Fibroblast of skin of left quadriceps (primary cell): ENCODE results near the gene MFAP2.
A peak's percentile ranks its signal among the peaks of the same experiment; 100 is the strongest.

Experiments
- DNase-seq, 2 experiments: peaks; one replicate each; pipeline ENCODE4 v3.0.0-alpha.2; 2013; ENCODE audit warnings: low read depth in 2 of 2

Gene MFAP2

DNA sequence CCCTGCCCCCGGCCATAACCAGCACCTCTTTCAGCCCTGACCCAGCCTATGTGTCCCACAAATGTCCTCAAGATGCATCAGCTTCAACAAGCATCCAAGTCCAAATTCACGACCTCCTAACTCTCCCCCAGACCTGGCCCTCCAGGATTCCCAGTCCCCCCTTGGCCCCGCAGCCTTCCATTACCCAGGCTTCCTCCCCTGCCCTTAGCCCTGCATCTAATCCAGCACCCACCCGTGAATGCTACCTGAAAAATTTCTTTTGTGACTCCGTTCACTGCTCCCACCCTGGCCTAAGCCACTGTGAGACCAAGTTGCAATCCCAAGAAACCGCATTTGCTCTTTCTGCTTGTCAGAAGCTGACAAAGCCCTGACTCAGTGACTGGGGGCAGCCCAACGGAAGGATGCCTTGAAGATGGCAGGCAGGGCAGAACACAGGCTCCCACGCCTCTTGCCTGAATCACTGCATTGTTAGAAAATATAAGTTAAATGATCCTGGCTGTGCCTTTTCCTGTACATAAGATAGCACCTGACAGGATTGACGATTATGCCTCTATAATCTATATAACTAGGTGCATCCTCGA, 939 bp upstream of the MFAP2 start:
- DNase-seq: peak; percentile 48 to 55

DNA sequence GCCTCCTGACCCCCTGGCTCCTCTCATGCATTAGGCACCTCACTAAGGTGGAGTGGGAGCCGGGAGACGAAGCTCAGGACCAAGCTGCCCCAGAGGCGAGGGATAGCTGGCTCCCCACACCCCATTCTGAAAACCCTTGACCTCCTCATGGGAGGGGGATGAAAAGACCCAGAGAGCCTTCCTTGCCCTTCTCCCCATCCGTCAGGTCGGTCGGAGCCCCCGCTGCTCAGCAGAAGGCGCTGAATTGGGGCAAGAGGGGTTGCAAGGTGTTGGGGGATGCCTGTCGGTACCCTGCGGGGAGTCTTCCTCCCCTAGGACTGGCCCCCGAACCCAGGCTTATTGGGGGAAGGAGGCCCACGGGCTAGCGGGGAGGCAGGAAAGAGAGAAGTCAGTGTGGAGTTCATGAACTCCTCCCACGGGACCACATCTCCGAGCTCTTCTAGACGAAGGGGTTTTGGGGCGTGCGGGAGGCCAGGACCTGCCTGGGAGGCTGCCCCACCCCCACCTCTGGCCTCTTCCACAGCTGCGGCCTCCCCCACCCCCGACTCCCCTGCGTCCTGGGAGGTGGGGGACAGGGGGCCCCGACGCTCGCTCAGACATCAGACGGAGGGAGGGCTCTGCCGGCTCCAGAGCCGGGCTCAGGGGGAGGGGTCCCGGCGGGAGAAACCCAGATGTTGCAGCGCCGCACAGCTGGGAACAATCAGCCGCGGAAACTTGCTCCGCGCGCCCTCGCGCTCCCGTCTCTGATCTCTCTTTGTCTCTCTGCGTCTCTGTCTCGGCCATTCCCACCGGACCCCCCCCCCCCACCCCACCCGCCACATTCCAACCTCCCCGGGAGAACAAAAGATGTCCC, 719 bp downstream of the MFAP2 start:
- DNase-seq: no peak

DNA sequence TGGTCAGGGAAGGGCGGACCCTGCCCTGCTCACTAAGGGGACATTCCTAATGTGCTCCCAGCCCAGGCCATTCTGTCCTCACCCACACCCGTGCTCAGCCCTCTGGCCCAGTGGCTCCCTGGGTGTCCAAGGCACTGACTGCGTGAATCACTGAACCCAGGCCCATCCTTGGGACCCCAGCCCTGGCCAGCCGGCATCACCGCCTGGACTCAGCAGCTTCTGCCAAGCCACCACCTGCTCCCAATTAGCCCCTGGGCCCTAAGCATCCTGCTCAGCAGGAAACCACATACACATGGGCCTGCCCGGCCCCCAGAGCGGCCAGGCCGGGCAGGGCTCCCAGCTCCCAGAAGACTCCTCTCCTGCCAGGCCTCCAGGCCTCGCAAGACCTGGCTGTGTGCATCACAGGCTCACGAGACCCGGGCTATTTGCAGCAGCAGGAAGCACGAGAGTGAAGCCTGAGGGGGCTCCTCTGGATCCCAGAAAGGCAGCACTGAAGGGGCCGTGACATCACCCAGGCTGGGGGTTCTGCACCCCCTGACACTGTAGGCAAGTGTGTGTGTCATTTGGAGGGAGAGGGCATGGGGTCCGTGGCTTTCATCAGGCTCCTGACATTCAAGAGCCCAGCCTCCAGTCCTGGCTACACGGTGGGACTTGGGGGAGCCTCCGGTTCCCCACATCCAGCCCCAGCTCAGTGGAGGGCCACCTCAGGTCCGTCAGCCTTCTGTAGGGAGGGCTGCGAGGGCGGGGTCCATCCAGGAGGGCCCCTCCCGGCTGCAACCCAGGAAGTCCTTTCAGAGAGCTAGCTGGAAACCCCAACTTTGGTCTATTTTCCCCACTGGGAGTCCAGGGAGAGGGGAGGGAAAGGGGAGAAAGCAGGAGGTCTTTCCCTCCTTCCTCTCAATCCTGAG, 1.6 kb downstream of the MFAP2 start:
- DNase-seq: peak; percentile 64 to 69

DNA sequence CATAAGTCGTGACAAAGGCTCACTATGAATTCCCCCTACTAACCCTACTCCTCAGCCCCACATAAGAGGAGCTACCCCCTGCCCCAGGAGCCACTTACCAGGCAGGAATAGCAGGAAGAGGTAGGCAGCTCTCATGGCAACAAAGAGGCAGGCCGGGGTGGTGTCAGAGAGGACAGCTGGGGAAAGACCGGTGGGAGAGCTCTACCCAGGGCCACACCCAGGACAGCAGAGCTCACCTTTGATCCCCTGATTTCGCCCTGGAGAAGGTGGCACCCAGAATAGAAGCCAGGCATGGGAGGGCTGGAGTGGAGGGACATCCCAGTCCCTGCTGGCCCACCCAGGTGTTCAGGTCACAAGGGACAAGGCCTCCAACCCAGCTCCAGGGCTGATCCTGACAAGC, 2.3 kb downstream of the MFAP2 start:
- no peak for DNase-seq

DNA sequence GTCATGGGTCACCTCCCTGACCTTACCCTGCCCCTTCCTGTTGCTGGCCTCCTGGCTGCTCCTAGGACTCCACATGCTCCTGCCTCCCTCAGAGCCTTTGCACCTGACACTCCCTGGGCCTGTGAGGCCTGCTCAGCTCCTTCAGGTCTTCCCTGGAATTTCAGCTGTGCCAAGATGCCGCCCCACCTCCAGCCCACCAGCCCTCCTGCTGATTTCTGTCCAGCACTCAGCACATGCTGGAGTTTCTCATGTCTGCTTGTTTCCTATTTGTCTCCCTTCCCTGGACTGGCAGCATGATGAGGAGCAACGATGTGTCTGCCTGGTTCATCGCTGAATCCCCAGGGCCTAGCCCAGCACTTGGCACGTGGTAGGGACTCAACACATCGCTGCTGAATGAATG, 3.0 kb downstream of the MFAP2 start:
- DNase-seq: no peak

DNA sequence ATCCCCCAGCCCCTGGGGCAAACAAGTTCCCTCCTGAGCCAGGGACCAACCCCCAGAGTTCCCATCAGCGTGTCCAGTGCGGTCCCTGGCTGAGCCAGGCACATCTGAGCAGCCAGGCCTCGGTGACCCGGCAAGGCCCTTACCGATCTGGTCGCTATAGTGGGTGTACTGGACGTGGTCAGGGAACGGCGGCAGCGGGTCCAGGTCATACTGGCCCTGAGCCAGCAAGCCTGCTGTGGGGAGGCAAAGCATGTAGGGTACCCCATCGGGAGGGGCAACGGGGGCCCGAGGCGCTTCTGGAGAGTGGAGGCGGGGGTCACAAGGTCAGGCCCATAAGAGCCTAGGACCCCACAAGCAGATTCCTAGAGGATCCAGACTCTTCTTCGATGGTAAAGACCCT, 3.5 kb downstream of the MFAP2 start:
- no peak for DNase-seq

DNA sequence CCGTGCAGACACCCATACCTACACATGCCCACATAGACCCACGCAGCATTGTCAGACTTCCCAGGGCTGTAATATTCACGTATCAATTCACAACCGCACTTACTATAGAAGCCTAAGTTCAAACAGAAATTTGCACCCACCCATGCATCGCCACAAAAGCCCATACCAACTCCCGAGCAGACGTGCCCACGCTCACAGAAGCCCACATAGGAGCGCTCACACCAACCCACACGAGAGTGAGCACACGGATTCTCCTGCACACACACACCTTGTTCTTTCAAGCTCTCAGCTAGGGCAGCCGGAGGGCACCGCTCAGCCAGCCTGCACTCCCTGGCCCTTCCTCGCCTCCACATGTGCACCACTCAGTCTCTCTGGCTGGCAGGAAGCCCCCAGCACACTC, 4.6 kb downstream of the MFAP2 start:
- DNase-seq: no peak

DNA sequence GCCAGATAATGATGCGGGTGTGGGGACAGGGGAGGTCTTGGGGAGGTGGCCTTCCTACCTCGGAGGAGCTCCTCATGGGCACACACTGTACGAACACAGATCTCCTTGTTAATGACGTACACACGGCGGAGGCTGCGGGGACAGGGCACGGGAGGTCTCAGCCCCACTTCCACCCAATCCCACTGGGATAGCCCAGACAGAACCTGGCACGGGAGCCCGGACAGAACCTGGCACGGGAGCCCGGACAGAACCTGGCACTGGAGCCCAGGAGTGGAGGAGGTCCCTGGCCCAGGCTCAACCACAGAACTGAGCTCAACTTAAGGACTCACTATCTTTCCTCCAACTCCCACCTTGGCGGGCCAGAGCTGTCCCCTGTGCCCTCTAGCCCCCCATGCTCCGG, 5.2 kb downstream of the MFAP2 start:
- no peak for DNase-seq

DNA sequence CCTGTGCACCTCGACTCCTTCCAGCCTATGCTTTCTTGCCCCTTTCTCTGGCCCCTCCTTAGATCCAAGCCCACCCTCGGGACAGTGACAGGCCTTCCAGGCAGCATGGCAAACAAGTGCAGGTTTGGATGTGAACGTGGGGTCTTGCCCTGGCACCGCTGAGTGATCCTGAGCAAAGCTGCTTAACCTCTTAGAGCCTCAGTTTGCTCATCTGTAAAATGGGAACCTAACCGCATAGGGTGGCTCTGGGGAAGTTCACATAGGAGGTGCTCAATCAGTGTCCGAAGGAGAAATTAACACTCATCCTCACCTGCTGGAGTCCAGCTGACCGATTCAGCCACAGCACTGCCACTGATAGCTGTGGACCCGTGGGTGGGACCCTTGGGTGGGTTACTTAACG, 7.2 kb downstream of the MFAP2 start:
- no peak for DNase-seq

DNA sequence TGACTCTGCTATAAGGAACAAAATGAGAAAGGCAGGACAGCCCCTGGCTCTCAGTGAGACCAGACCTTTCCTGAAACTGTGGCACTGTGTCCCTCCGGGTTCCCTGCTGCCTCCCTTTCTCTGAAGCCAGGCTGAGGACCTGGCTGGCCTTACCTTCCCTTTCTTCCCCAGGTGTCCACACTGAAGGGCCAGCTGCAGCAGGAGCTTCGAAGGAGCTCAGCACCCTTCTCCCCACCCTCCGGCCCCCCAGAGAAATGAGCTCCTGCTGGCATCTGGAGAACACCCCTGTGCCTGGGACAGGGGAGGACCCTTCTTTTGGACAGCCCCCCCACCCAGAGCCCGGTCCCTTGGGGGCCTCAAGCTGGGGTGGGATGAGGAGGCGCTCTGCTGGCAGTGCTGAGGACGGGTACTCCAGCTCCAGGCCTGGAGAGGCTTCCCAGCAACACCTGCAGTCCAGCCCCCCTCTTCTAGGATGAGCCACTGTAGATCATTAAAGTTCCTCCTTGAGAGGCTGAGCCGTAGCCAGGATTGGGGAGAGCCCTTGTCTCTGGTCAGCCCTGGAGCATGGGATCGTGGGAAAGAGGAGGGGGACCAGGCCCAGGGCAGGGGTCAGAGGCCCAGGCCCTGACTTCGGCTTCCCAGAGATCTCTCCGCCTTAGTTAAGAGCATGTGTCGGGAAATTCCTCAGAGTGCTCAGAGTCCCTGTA, 8.1 kb downstream of the MFAP2 start:
- no peak for DNase-seq

DNA sequence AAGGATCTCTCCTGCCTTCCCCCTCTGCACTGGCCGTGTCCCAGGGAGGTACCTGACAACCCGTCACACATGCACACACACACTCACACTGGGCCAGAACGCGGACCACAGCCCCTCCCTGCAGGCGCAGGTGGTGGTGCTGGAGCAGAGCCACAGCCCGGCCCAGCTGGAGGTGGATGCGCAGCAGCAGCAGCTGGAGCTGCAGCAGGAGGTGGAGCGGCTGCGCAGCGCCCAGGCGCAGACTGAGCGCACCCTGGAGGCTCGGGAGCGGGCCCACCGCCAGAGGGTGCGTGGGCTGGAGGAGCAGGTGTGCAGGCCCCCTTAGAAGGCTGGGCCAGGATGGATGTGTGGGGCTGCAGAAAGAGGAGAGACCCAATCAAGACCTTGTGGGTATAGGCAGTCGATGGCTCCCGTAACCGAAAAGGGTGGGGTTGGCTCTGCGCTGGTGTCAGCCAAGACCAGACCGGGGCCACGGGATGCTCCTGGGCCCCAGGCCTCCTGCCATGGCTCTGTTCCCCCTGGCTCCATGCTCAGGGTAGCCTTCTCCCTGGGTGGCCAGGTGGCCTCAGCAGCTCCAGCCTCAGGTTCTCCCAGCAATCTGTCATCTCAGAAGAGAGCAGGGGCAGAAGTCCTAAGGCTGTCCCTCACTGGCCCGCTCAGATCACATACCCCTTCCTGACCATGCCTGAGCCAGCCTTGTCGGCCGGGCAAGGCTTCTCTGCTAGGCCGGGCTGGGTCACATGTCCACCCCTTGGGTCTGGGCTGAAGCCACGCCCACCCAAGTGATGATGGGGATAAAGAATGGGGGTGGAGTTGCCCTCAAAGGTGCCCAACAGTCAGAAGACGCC, 8.9 kb downstream of the MFAP2 start:
- DNase-seq: no peak

DNA sequence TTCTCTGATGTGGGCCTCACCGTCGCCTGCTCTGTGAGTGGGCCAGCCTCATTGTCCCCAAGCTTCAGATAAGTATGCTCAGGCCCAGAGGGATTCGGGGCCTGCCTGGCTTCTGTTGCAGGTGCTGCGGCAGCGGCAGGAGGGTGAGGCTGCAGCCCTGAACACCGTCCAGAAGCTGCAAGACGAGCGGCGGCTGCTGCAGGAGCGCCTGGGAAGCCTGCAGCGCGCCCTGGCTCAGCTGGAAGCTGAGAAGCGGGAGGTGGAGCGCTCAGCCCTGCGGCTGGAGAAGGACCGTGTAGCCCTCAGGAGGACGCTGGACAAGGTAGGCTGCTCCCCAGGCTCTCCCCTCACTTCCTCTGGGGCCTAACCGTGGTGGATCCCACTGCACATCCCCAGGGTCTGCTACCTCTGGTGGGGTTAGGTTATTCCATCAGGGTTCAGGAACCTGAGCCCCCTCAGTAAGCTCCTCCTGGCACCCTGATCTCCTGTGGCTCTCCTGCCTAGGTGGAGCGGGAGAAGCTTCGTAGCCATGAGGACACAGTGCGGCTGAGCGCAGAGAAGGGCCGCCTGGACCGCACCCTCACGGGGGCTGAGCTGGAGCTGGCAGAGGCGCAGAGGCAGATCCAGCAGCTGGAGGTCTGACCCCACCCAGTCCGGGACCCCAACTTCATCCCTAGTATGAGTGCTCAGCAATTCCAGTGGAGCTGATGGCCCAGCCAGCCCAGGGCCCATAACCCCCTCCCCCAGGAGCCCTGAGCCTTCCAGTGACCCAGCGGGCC, 10.1 kb downstream of the MFAP2 start:
- DNase-seq: no peak

DNA sequence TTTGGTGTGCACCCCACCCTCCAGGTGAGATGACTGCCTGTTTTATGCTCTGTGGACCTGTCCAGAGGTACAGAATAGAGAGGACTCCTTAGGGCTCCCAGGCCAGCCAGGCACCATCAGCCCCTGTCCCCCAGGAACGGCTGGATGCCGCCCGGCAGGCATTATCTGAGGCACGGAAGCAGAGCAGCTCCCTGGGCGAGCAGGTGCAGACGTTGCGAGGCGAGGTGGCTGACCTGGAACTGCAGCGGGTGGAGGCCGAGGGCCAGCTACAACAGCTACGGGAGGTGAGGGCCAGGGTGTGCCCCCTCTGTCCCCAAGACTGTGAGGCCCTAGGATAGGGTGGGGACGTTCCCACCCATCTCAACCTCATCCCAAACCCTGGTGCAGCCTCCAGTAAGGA, 10.8 kb downstream of the MFAP2 start:
- no peak for DNase-seq

DNA sequence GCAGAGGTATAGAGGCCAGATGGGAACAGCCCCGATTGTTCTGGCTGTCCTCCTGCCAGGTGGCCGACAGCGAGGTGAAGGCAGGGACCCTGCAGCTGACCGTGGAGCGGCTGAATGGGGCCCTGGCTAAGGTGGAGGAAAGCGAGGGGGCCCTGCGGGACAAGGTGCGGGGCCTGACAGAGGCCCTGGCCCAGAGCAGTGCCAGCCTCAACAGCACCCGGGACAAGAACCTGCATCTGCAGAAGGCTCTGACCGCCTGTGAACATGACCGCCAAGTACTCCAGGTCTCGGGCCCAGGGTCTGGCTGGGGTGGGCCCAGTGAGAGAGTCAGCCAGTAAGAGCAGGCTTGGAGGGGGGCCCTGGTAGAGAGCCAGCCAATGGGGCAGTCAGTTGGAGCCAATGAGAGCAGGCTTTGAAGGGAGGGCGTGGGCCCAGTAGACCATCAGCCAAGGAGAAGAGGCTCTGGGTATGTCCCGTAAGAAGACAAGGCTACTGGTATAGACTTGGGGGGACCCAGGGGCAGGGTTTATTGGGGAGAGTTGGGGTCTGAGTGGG, 11.3 kb downstream of the MFAP2 start:
- no peak for DNase-seq

DNA sequence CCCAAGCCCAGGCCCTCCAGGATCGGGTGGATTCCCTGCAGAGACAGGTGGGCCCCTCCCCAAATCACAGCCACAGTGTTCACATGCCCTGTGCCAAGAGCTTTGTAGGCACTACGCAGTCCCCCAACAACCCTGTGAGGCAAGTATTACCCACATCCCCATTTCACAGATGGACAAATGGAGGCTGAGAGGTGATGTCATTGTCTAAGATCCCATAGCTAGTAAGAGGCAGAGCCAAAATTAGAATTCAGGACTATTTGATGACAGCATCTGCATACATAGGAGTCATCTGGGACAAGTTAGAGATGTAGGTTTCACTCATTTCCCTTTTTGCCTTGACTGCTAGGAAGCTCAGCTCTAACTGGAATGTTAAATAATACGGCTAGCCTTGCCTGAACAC, 12.0 kb downstream of the MFAP2 start:
- DNase-seq: no peak

DNA sequence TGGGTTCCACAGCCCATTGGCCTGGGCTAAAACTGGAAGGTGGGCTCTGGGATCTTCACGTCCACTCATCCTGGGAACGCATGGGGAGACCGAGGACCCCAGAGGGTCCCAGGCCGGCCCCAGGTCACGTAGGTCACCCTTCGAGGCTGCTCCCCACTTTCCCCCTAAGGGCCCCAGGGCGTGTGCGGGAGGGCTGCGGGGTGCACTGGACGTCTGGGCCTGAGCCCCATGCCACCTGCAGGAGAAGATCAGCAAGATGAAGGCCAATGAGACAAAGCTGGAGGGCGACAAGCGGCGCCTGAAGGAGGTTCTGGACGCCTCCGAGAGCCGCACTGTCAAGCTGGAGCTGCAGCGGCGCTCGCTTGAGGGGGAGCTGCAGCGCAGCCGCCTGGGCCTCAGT, 12.5 kb downstream of the MFAP2 start:
- no peak for DNase-seq

DNA sequence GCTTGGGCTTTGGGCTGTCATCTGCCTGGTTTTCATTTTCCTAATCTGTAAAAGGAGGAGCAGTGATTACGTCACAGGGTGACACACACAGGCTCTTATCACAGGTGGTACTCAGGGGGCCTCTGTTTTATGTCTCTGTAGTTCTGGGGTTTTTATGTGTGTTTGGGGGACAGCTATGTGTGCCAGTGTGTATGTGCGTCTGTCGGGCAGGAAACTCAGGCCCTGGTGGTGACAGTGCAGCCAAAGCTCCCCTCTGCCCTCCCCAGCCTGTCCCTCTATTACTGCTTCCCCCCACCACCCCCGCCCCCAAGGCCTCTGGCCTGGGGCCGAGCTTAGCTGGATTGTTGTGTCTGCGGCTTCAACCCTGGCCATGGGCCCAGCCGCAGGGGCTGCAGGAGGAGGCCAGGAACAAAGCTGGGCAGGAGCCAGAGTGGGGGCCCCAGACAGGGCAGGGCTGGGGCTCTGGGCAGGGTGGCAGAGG, 13.3 kb downstream of the MFAP2 start:
- peak; percentile 53 to 64 for DNase-seq

DNA sequence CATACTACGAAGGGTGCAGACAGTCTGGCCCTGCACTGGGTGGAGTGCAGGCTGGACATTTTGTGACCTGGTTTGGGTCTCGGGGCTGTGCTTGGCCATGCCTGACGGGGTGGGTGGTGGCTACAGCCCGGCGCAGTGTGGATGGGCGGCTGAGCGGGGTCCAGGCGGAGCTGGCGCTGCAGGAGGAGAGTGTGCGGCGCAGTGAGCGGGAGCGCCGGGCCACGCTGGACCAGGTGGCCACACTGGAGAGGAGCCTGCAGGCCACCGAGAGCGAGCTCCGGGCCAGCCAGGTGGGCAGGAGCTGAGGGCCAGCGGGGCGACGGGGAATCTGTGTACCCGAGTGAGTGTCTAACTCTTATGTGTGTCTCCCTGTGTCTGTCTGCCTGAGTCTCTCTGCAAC, 14.1 kb downstream of the MFAP2 start:
- no peak for DNase-seq

DNA sequence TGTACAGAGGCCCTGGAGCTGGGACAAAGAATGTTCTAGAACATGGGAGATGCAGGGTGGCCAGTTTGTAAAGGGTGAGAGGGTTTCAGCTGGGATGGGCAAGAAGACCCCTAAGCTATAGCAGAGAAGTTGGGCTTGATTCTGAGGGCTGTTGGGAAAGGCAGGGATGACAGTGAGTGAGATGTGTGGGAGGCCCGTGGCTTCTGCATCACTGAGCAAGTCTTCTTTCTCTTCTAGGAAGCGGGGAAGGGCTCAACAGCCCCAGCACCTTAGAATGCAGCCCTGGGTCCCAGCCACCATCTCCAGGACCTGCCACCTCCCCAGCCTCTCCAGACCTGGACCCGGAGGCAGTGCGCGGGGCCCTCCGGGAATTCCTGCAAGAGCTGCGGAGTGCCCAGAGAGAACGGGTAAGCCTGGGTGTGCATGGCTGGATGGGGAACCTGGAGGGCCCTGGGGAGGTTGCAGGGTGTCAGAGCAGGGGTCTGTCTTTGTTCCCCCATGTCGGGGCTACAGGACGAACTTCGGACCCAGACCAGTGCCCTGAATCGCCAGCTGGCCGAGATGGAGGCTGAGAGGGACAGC, 14.8 kb downstream of the MFAP2 start:
- no peak for DNase-seq
